Activated CD4-positive, alpha-beta T cell treated with anti-CD3 and anti-CD28 coated beads for 1 hour (primary cell): Measurements from ENCODE around the gene GNG12.

Experiments used
- DNase-seq: peaks from one replicate; pipeline ENCODE4 v3.0.0-alpha.2; 2020

GNG12 gene

DNA sequence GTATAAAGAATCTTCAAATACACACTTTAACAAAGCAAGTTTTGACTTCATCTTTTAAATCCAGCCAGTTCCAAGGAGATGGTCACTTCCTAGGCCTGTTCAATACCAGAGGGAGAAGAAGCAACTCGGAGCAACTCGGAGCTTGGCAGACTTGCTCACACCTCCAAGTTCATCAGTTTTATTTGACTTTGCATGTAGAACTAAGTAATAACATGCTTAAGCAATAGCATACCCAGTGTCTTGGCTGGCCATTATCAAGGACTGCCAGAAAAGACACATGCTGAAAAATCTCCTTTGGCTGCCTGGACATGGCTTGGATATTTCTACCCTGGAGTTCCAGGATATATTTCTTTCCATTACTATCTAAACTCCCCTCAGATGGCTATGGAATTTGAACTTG lies 52.6 kb downstream of the GNG12 start:
- no peak for DNase-seq

GRCh38 chr1:67777440-67777839 lies 55.8 kb downstream of the GNG12 start:
- DNase-seq: no peak

DNA sequence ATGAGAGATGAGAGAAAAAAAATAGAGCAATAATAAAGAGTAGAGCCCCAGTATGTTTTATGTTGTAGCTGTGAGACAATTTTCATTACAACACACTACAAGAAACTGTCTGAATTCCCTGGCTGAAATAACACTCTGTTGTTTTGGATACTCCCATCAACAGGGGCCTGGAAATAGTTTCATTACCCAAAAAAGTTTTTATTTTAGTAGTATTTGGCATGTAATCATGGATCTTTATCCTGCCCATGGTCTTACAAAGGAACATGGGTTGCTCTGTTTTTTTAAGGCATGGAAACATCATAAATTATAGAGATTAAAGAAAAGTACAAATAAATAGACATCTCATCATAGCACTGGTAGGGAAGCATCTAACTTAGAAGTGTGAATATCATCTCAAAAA lies 56.3 kb downstream of the GNG12 start:
- no peak for DNase-seq

GRCh38 chr1:67773462-67773861 lies 59.8 kb downstream of the GNG12 start:
- no peak for DNase-seq

- DNase-seq: no peak
Observed at GRCh38 chr1:67771749-67772148, 61.5 kb downstream of the GNG12 start.

DNA sequence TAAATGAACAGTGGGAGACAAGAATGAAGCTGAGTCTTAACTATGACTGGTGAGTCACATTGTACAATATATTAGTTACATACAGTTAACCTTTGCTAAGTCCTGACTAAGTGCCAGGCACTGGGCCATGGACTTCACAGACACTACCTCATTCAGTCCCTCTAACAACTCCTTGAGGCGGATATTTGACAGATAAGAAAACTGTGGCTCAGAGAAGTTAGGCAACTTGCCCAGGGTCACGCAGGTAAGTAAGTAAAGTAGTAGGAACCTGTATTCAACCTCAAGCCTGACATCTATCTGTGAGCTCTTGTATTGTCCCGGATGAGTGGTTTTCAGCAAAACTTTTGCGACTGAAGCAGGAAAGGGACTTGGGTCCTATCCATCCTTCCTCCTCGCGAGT lies 62.1 kb downstream of the GNG12 start:
- no peak for DNase-seq

- no peak for DNase-seq
Observed at GRCh38 chr1:67769633-67770256, 63.5 kb downstream of the GNG12 start.

DNA sequence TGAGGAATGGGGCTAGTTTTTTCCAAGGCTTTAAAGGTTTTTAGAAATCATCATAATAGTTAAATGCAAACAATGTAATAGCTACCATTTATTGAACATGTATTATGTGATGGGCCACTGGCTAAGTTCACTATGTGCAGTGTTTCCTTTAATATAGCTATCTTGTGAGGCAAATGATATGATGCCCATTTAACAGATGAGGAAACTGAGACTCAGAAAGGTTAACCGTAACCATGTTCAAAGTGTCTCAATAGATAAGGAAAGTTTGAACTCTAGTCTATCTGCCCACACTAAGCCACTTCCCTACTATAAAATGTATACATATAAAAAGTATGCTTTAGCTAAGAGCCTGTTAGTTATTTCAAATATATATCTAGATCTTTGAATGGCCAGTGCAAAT lies 64.8 kb downstream of the GNG12 start:
- DNase-seq: no peak

DNA sequence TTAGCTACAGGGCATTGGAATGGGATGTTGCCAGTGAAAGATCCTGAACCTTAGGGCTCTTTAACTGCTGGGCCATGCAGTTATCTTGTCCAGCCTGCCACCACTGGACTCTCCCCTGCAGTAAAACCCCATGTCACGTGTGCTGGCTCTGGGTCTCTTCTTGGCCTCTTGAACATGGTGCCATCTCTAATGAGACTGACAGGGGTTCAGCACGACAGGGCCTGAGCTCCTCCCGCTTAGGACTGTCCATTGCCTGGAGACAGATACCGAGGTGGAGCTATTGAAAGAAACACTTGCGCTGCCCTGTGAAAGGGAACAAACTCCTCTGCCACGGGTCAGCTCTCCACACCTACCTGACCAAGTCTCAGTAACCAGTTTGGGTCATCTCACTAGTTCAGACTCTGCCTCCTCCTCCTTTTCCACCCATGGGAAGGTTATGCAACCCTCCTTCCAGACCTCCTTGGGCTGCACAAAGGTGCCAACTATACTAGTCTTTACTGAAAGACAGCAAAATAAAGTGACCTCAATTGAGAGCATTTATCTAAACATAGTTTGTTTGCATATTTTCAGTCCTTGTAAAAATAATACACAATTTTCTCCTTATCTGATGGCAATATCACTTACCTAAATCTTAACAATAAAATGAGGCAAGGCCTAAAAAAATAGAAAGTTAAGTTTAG lies 66.0 kb downstream of the GNG12 start:
- no peak for DNase-seq

DNA sequence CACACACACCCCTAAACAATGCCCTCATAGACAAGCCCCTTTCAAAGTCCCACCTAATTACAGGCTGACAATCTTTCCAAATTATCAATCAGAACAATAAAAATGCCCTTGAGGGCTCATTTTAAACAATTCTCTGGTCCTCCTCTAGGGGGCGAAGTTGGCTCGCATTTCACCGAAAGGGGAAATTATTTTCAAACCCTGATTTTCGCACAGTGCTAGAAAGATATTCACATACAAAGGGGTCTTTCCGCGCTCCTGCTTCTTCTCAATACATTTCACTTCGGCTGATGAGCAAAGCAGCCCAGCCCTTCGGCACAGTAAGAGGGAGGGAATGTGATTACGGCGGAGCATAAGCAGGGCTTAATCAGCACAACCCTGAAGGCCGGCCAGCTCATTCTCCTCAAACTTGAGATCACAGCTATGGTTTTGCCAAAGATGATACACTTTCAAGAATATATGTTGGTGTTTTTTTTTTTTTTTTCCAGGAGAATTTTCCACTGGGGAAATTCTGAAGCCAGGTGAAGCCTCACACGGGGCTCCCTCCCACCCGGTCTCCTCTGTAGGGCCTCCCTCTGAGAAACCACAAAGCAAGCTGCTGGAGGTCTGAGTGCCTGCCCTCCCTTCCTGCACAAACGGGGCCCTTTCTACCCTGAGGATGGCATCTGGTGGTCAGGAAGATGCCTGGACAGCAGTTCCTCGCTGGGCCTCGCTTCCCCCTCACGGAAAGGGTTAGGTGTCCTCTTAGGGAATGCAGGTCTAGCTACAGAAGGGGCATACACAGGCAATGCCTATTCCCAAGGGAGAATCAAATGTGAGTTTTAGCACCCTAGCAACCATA lies 66.9 kb downstream of the GNG12 start:
- DNase-seq: no peak

DNA sequence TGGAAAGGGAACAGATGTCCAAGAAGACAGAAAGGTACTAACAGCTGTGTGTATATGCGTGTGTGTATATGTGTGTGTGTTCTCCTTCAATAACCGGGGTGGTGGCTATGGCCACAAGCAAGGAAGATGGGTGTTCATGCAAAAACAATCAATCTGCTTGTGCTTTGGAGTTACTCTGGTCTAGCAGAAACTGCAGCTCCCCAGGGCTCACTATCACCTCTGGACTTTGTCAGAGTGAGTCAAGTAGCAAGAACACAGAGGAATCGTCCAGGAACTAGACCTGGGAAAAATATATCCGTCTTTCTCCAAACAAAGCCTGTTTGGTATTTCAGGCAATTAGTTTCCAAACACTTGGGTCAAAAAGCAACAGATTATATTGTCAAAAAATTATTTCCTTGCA lies 68.6 kb downstream of the GNG12 start:
- no peak for DNase-seq

DNA sequence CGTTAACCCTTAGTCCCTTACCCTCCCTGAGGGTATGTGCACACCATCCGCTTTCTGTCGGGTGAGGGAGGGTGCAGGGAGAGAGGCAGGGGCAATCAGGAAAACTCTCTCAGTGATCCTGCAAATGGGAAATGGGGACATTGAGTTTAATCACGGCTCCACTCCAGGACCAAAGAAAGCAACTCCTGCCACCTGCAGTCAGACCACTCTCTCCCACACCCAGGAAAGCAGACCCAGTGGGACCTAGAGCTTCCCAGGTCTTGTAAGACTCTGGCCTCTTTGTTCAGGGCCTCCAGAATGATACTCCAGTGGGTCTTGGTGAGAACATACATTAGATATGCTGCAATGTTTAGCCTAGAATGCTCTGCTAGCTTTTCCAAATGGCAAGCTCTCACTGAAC lies 71.5 kb downstream of the GNG12 start:
- DNase-seq: no peak

- no peak for DNase-seq
Observed at GRCh38 chr1:67761091-67761490, 72.2 kb downstream of the GNG12 start.

GRCh38 chr1:67760030-67760821 lies 73.0 kb downstream of the GNG12 start:
- peak; percentile 30 for DNase-seq

DNA sequence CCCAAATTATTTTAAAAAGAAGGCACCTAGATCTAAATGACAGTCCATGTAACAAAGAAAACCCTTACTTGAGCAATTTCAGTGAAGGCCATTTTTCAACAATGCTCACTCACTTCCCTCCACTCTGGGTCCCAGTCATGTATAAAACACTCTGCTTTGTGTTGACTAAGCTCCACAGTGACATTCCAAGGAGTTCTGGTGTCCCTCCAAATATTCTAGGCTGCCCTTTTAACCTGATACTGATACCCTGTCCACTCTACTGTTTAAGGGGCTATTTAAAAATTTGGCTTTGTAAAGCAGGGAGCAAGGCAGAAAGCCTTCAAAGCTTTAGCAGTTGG lies 73.6 kb downstream of the GNG12 start:
- no peak for DNase-seq

GRCh38 chr1:67759066-67759465 lies 74.2 kb downstream of the GNG12 start:
- no peak for DNase-seq

- no peak for DNase-seq
Observed at GRCh38 chr1:67755619-67756018, 77.6 kb downstream of the GNG12 start.

DNA sequence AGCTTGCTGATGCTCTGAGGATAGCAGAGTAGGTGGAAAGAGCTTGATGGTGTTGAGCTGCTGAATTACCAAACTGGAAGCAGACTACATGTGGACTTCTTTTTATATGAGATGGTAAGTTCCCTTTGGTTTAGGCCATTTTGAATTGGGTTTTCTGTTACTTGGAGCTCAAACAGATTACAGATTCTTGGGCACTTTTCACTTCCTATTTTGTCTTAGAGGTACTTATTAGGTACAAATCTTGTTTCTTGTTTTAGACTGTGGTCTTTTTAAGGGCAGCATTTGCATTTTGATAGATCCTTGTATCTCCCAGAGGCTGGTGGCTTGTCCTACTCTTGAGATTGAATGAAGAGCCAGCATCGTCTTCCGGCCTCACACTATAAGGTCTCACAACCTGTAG lies 78.1 kb downstream of the GNG12 start:
- no peak for DNase-seq

- DNase-seq: no peak
Observed at GRCh38 chr1:67754526-67754920, 78.7 kb downstream of the GNG12 start.

DNA sequence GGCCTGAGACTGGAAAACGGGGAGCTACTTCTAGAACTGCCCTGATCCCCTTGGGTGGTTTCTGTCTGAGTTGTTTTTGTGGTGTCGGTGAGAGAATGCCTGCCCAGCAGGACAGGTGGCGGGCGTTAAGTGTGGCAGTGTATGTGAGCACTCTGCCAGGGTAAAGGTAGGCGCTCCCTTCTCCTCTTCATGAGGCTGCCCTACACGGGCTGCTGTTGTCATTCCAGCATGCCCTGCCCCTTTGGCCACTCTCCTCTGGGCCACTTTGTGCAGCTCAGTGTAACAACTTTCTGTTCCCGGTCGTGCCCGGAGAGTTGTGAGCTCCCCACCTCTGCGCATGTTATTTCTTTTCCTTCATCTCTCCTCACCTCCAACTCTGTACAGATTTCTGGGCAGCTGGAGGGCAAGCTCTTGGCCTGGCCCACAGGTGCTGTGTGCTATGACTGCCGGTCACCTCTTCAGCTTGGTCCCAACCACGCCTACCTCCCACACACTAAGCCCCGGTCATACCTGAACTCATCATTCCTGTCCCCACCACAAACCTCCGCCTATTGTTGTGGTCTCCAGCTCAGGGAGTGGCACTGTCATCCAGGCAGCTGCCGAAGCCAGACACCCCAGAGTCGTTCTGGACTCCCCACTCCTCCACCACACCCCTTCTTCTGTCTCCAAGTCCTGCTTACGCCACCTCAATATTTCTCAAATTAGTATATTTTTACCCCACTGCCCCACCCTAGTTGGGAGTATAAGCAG lies 79.3 kb downstream of the GNG12 start:
- DNase-seq: no peak

- no peak for DNase-seq
Observed at GRCh38 chr1:67752306-67752705, 81.0 kb downstream of the GNG12 start.

GRCh38 chr1:67750691-67751054 lies 82.6 kb downstream of the GNG12 start:
- no peak for DNase-seq
